ELR (cell line): ENCODE measurements around the gene MYPN.
"Not testable (repeated sequence)": the region's sequence is repeated elsewhere in the genome, so short reads cannot be mapped to it uniquely, and the experiment has no call there.

Experiments used
- DNase-seq: peaks from one replicate; pipeline ENCODE4 v3.0.0-alpha.2; 2015; ENCODE audit warnings: low read depth

Gene MYPN

GRCh38 chr10:68135922-68136792, 26.9 kb downstream of the MYPN start:
- peak; percentile 94 for DNase-seq

- peak; percentile 44 for DNase-seq
Measured at GRCh38 chr10:68137171-68137570, 27.9 kb downstream of the MYPN start.

GRCh38 chr10:68138526-68138925, 29.2 kb downstream of the MYPN start:
- DNase-seq, result no peak

- DNase-seq, result no peak
Measured at GRCh38 chr10:68139448-68140272, 30.4 kb downstream of the MYPN start.

- DNase-seq, result no peak
Measured at GRCh38 chr10:68142761-68143160, 33.5 kb downstream of the MYPN start.

GRCh38 chr10:68144709-68145108, 35.4 kb downstream of the MYPN start:
- no peak for DNase-seq

- no peak for DNase-seq
Measured at GRCh38 chr10:68145705-68146104, 36.4 kb downstream of the MYPN start.

- no peak for DNase-seq
Measured at GRCh38 chr10:68146133-68146532, 36.8 kb downstream of the MYPN start.

- no peak for DNase-seq
Measured at GRCh38 chr10:68151453-68151852, 42.2 kb downstream of the MYPN start.

- peak; percentile 100 for DNase-seq
Measured at GRCh38 chr10:68153473-68154210, 44.4 kb downstream of the MYPN start.

- DNase-seq, result peak; percentile 29
Measured at GRCh38 chr10:68154211-68154497, 44.9 kb downstream of the MYPN start.

- DNase-seq, result peak; percentile 52
Measured at GRCh38 chr10:68155615-68156210, 46.4 kb downstream of the MYPN start.

- peak; percentile 82 for DNase-seq
Measured at GRCh38 chr10:68156373-68157185, 47.3 kb downstream of the MYPN start.

GRCh38 chr10:68157522-68157921, 48.2 kb downstream of the MYPN start:
- not testable (repeated sequence) for DNase-seq

- DNase-seq, result no peak
Measured at GRCh38 chr10:68158031-68158430, 48.7 kb downstream of the MYPN start.

- no peak for DNase-seq
Measured at GRCh38 chr10:68163735-68164134, 54.4 kb downstream of the MYPN start.

GRCh38 chr10:68165643-68166042, 56.4 kb downstream of the MYPN start:
- no peak for DNase-seq

- DNase-seq, result no peak
Measured at GRCh38 chr10:68166871-68167585, 57.7 kb downstream of the MYPN start.

- DNase-seq, result no peak
Measured at GRCh38 chr10:68167586-68168189, 58.4 kb downstream of the MYPN start.

- no peak for DNase-seq
Measured at GRCh38 chr10:68171539-68172080, 62.3 kb downstream of the MYPN start.
